Fibroblast of skin of left biceps (primary cell): Measurements from ENCODE around the gene CXCL16.

Experiments
- DNase-seq, 2 experiments: peaks; one replicate each; pipeline ENCODE4 v3.0.0-alpha.2; 2013; ENCODE audit warnings: low read depth in 2 of 2

CXCL16 gene

GRCh38 chr17:4739122-4740024 is at the start of gene CXCL16, which contains the start of gene ZMYND15:
Gene CXCL16, minus strand, starts transcription at chr17:4739928. Its CDS starts 589 bp downstream, at chr17:4739339.
Gene ZMYND15, plus strand, starts transcription at chr17:4739833. Its CDS starts 716 bp downstream, at chr17:4740549.
- DNase-seq: no peak

GRCh38 chr17:4788807-4789700 is 49.3 kb upstream of the CXCL16 start, which contains the start of gene GLTPD2:
Gene GLTPD2, plus strand, starts transcription at chr17:4788964. Its CDS starts 48 bp downstream, at chr17:4789012.
- no peak for DNase-seq

GRCh38 chr17:4788159-4788806 is 48.6 kb upstream of the CXCL16 start:
- DNase-seq: no peak

- DNase-seq: no peak
Measured at GRCh38 chr17:4786516-4786915, 46.8 kb upstream of the CXCL16 start.

GRCh38 chr17:4786106-4786511 is 46.4 kb upstream of the CXCL16 start, which contains the start of gene VMO1:
Gene VMO1, minus strand, starts transcription at chr17:4786364. Its CDS starts 12 bp downstream, at chr17:4786352.
- DNase-seq: no peak

GRCh38 chr17:4785311-4786105 is 45.8 kb upstream of the CXCL16 start:
- DNase-seq: no peak

- no peak for DNase-seq
Measured at GRCh38 chr17:4782652-4783051, 42.9 kb upstream of the CXCL16 start.

- no peak for DNase-seq
Measured at GRCh38 chr17:4780325-4780955, 40.7 kb upstream of the CXCL16 start.

GRCh38 chr17:4777969-4778760 is 38.4 kb upstream of the CXCL16 start:
- DNase-seq: no peak

GRCh38 chr17:4772235-4772613 is 32.5 kb upstream of the CXCL16 start:
- no peak for DNase-seq

- DNase-seq: no peak
Measured at GRCh38 chr17:4771519-4772234, 31.9 kb upstream of the CXCL16 start, which contains the start of gene TM4SF5. Gene TM4SF5, plus strand, starts transcription at chr17:4771886. Its CDS starts 37 bp downstream, at chr17:4771923.

- DNase-seq: no peak
Measured at GRCh38 chr17:4769628-4770027, 29.9 kb upstream of the CXCL16 start.

- DNase-seq: no peak
Measured at GRCh38 chr17:4768298-4768697, 28.6 kb upstream of the CXCL16 start.

GRCh38 chr17:4766723-4767122 is 27.0 kb upstream of the CXCL16 start:
- DNase-seq: no peak

- no peak for DNase-seq
Measured at GRCh38 chr17:4766201-4766600, 26.5 kb upstream of the CXCL16 start.

- no peak for DNase-seq
Measured at GRCh38 chr17:4764595-4764994, 24.9 kb upstream of the CXCL16 start.

- DNase-seq: no peak
Measured at GRCh38 chr17:4759776-4760236, 20.1 kb upstream of the CXCL16 start.

- DNase-seq: no peak
Measured at GRCh38 chr17:4753392-4753791, 13.7 kb upstream of the CXCL16 start.

- no peak for DNase-seq
Measured at GRCh38 chr17:4751932-4752331, 12.2 kb upstream of the CXCL16 start.
